Neural cell (in vitro differentiated cells): ENCODE measurements around the gene DNMT3A. TPM values are rescaled to one million over a fixed set of nuclear protein-coding genes. Genes with fewer than 3 reads are reported as not detected.

Experiments used
- H2AFZ ChIP-seq: fragments of 200-600, 300-800 bp; sonication (generic), shearing (Covaris generic); 2 replicates; pipeline ENCODE4 v1.6.0; 2014; ENCODE audit warnings: low read depth, mild to moderate bottlenecking, antibody characterized with exemption, low read length, moderate library complexity
- H3F3A ChIP-seq: fragments of 200-600 bp; shearing (Covaris generic); 2 replicates; pipeline ENCODE4 v1.6.1; 2016; ENCODE audit warnings: mild to moderate bottlenecking, moderate library complexity, mixed read lengths, antibody characterized with exemption, low read length; ENCODE audit not compliant: insufficient read depth, poor library complexity, severe bottlenecking
- H3K27ac ChIP-seq: fragments of 200-600, 300-800 bp; sonication (generic), shearing (Covaris generic); 2 replicates; pipeline ENCODE4 v1.5.1; 2014; ENCODE audit warnings: mild to moderate bottlenecking, low read length, moderate library complexity
- H3K27me3 ChIP-seq: fragments of 300-800, 200-600 bp; sonication (generic), shearing (Covaris generic); 2 replicates; pipeline ENCODE4 v1.6.0; 2014; ENCODE audit warnings: mild to moderate bottlenecking, low read depth, low read length, moderate library complexity; ENCODE audit not compliant: insufficient read depth
- H3K36me3 ChIP-seq: fragments of 300-800, 200-600 bp; sonication (generic), shearing (Covaris generic); 2 replicates; pipeline ENCODE4 v1.5.1; 2014; ENCODE audit warnings: mild to moderate bottlenecking, antibody characterized with exemption, low read length, moderate library complexity; ENCODE audit not compliant: insufficient read depth
- H3K4me2 ChIP-seq: fragments of 300-800, 200-600 bp; sonication (generic), shearing (Covaris generic); 2 replicates; pipeline ENCODE4 v1.6.0; 2014; ENCODE audit warnings: mild to moderate bottlenecking, low read length
- H3K4me3 ChIP-seq: fragments of 300-800, 200-600 bp; sonication (generic), shearing (Covaris generic); 2 replicates; pipeline ENCODE4 v1.5.1; 2014; ENCODE audit warnings: mild to moderate bottlenecking, low read length, moderate library complexity
- H3K79me2 ChIP-seq: fragments of 200-600 bp; shearing (Covaris generic); replicated peaks from 2 replicates; pipeline ENCODE4 v1.6.0; 2014; ENCODE audit warnings: mild to moderate bottlenecking, low read length, moderate library complexity; ENCODE audit not compliant: insufficient read depth
- H3K9ac ChIP-seq: fragments of 300-800, 200-600 bp; sonication (generic), shearing (Covaris generic); 2 replicates; pipeline ENCODE4 v1.6.1; 2016; ENCODE audit warnings: mild to moderate bottlenecking, low read length, mixed read lengths
- H3K9me2 ChIP-seq: fragments of 200-600 bp; shearing (Covaris generic); 2 replicates; pipeline ENCODE4 v1.6.1; 2016; ENCODE audit warnings: mild to moderate bottlenecking, low read length, mixed read lengths; ENCODE audit not compliant: insufficient read depth
- H3K9me3 ChIP-seq: fragments of 200-600, 300-800 bp; sonication (generic), shearing (Covaris generic); 2 replicates; pipeline ENCODE4 v1.6.1; 2016; ENCODE audit warnings: mild to moderate bottlenecking, mixed run types, low read length, moderate library complexity, mixed read lengths
- H4K20me1 ChIP-seq: fragments of 200-600 bp; shearing (Covaris generic); 2 replicates; pipeline ENCODE4 v1.6.1; 2016; ENCODE audit warnings: mild to moderate bottlenecking, mixed run types; ENCODE audit not compliant: insufficient read depth
- CTCF ChIP-seq: fragments of 450-650 bp; IDR thresholded peaks from 2 replicates; pipeline ENCODE4 v1.5.1; 2014; ENCODE audit warnings: antibody characterized with exemption, mild to moderate bottlenecking, moderate library complexity; ENCODE audit not compliant: poor library complexity, severe bottlenecking
- EP300 ChIP-seq: fragments of 450-650 bp; conservative IDR thresholded peaks from 2 replicates; pipeline ENCODE4 v1.6.1; 2014; ENCODE audit warnings: antibody characterized with exemption, mild to moderate bottlenecking, moderate library complexity; ENCODE audit not compliant: poor library complexity, severe bottlenecking
- EZH2 ChIP-seq: fragments of 200-600, 300-800 bp; shearing (Covaris generic), sonication (generic); IDR thresholded peaks from 2 replicates; pipeline ENCODE4 v1.6.1; 2014; ENCODE audit warnings: antibody characterized with exemption, low read length, borderline replicate concordance, mild to moderate bottlenecking; ENCODE audit not compliant: insufficient read depth, poor library complexity, severe bottlenecking
- MXI1 ChIP-seq: fragments of 450-650 bp; conservative IDR thresholded peaks from 2 replicates; pipeline ENCODE4 v1.6.1; 2014; ENCODE audit warnings: antibody characterized with exemption, mild to moderate bottlenecking; ENCODE audit not compliant: poor library complexity, severe bottlenecking
- POLR2AphosphoS5 ChIP-seq: IDR thresholded peaks from 2 replicates; pipeline ENCODE4 v1.6.1; 2012
- RAD21 ChIP-seq: fragments of 450-650 bp; conservative IDR thresholded peaks from 2 replicates; pipeline ENCODE4 v1.6.1; 2014; ENCODE audit warnings: antibody characterized with exemption, mild to moderate bottlenecking, moderate library complexity
- REST ChIP-seq: IDR thresholded peaks from 2 replicates; pipeline ENCODE4 v1.6.1; 2012; ENCODE audit warnings: borderline replicate concordance
- SMC3 ChIP-seq: fragments of 450-650 bp; conservative IDR thresholded peaks from 2 replicates; pipeline ENCODE4 v1.6.1; 2014; ENCODE audit warnings: antibody characterized with exemption, mild to moderate bottlenecking, moderate library complexity; ENCODE audit not compliant: poor library complexity
- TAF1 ChIP-seq: IDR thresholded peaks from 2 replicates; pipeline ENCODE4 v1.6.1; 2012; ENCODE audit warnings: low read depth
- polyA plus RNA-seq: library from polyadenylated mRNA; depleted of rRNA; stranded (reverse); fragments of >200 nt; gene quantifications from 2 replicates; pipeline ENCODE4 v1.2.3, GENCODE V29; 2014

Gene DNMT3A
- polyA plus RNA-seq, 1 donor from 2014 or later, result 33.0 TPM

GRCh38 chr2:25333981-25334380 is 7.7 kb downstream of the DNMT3A start:
- Histone ChIP-seq H4K20me1 (peaks cover 5% of the 10 kb centered on the region), H3K36me3 (no peaks in the 10 kb centered on the region), H3K4me2 (no peak overlapping the region), H2AFZ (no peak overlapping the region), H3K9ac (no peak overlapping the region), H3K9me2 (no peaks in the 10 kb centered on the region), H3K27ac (no peak overlapping the region), H3K79me2 (peaks cover 8% of the 10 kb centered on the region), H3K27me3 (no peaks in the 10 kb centered on the region), H3K4me3 (no peak overlapping the region), H3K9me3 (no peaks in the 10 kb centered on the region), H3F3A (no peaks in the 10 kb centered on the region)
- TF ChIP-seq SMC3 (no peak), REST (no peak), RAD21 (no peak), CTCF (no peak), TAF1 (no peak), MXI1 (no peak), EZH2 (no peak), EP300 (no peak), POLR2AphosphoS5 (no peak)

- no peaks in the 10 kb centered on the region for H3K27me3 ChIP-seq
- no peak overlapping the region for H3K4me3 ChIP-seq
- H3K27ac ChIP-seq, result no peak overlapping the region
- TF ChIP-seq CTCF (no peak), SMC3 (no peak), REST (no peak), MXI1 (no peak), TAF1 (no peak), EP300 (no peak), POLR2AphosphoS5 (no peak), EZH2 (no peak), RAD21 (no peak)
- no peaks in the 10 kb centered on the region for H3K9me2 ChIP-seq
- H3K36me3 ChIP-seq, result no peaks in the 10 kb centered on the region
- no peak overlapping the region for H3K4me2 ChIP-seq
- no peaks in the 10 kb centered on the region for H3F3A ChIP-seq
- peaks cover 5% of the 10 kb centered on the region for H4K20me1 ChIP-seq
- H3K79me2 ChIP-seq, result peaks cover 8% of the 10 kb centered on the region
- no peak overlapping the region for H3K9ac ChIP-seq
- H3K9me3 ChIP-seq, result no peaks in the 10 kb centered on the region
- no peak overlapping the region for H2AFZ ChIP-seq
These were observed 9.2 kb downstream of the DNMT3A start for GRCh38 chr2:25332571-25332970.
